ENCODE measurements around the gene SNRNP40. TPM values are rescaled to one million over a fixed set of nuclear protein-coding genes. Genes with fewer than 3 reads are reported as not detected.

SNRNP40 gene
- total RNA-seq: 44.9 and 49.6 TPM in 2 replicates
- long read RNA-seq, transcript SNRNP40-201 (10 exons, 1,597 nt): major isoform, 368 of 377 reads
- long read RNA-seq, partial matches to known transcripts: 3 of 377 reads
- long read RNA-seq, other reads (novel, unspliced or antisense): 6 of 377 reads

DNA sequence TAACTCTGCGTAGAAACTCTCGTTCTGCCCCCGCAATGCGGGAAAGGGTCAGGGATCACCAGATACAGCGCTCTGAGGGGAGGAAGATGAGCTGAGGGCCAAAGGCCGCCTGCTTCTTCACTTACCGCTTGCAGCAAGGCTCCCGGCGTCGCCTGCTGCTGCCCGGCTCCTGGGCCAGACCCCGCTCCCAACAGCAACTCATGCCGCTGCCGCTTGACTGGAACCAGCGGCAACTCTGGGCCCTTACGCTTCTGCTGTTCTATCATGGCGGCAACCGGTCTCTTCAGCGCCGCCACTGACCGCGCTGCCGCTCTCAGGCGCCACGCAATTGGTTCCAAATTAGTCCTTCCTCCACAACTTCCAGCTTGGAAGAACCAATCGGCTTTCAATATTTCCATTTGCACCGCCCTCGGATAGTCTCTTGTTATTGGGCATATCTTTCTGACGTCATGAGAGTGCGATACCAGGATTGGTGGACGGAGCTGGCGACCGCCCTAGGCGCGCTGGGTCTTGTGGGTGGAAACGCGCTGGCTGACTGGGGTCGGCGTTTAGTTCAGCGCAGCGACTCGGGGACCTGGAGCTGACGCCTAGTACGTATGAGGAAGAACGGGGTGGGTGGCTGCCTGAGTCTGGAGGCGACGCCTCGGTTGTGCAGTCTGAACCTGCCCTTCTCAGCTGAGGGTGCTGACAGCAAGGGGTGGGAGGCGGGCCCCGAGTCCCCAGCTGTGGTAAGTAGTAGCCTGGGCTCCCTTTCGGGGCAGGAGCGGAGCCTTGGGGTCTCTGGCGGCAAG is at the start of gene SNRNP40, which contains the start of gene ZCCHC17:
Gene SNRNP40, minus strand, starts transcription at position 303 of the 791 bp plus-strand sequence. Its CDS starts 37 bp downstream, at position 266.
Gene ZCCHC17, plus strand, starts transcription at position 547 of the 791 bp plus-strand sequence. CDS start 13,067 bp downstream, outside the sequence.
- Mint-ChIP-seq H3K27ac (ENCODE audit: unreplicated experiment) (no peak within 1 kb of the TSS), H3K36me3 (ENCODE audit: unreplicated experiment) (peaks cover 14% of the 10 kb centered on the region), H3K27me3 (ENCODE audit: unreplicated experiment) (no peaks in the 10 kb centered on the region), H3K4me3 (ENCODE audit: unreplicated experiment) (no peak within 1 kb of the TSS), H3K9me3 (ENCODE audit: unreplicated experiment) (no peaks in the 10 kb centered on the region), H3K4me1 (ENCODE audit: unreplicated experiment) (peaks cover 13% of the 10 kb centered on the region)
- DNase-seq (ENCODE audit: extremely low spot score, unreplicated experiment): peak; percentile 97
- TF ChIP-seq, protein P1, sequence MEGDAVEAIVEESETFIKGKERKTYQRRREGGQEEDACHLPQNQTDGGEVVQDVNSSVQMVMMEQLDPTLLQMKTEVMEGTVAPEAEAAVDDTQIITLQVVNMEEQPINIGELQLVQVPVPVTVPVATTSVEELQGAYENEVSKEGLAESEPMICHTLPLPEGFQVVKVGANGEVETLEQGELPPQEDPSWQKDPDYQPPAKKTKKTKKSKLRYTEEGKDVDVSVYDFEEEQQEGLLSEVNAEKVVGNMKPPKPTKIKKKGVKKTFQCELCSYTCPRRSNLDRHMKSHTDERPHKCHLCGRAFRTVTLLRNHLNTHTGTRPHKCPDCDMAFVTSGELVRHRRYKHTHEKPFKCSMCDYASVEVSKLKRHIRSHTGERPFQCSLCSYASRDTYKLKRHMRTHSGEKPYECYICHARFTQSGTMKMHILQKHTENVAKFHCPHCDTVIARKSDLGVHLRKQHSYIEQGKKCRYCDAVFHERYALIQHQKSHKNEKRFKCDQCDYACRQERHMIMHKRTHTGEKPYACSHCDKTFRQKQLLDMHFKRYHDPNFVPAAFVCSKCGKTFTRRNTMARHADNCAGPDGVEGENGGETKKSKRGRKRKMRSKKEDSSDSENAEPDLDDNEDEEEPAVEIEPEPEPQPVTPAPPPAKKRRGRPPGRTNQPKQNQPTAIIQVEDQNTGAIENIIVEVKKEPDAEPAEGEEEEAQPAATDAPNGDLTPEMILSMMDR (IDR thresholded peaks at IDR 0.05): peak; percentile 19

DNA sequence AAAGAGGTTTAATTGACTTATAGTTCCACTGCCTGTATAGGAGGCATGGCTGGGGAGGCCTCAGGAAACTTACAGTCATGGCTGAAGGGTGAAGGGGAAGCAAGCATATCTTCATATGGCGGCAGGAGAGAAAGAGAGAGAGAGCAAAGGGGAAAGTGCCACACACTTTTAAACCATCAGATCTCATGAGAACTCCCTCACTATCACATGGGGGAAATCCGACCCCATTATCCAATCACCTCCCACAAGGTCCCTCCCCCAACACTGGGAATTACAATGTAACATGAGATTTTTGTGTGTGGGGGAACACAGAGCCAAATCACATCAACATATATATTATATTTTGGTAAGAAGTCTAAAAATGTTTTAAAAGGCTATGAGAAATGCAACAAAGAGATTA is 49.0 kb upstream of the SNRNP40 start:
- H3K27ac Mint-ChIP-seq (ENCODE audit: unreplicated experiment): no peak overlapping the region
- no peaks in the 10 kb centered on the region for H3K4me1 Mint-ChIP-seq (ENCODE audit: unreplicated experiment)
- H3K36me3 Mint-ChIP-seq (ENCODE audit: unreplicated experiment): peaks cover 16% of the 10 kb centered on the region
- TF ChIP-seq, protein P1 (IDR thresholded peaks at IDR 0.05): no peak
- no peak for DNase-seq (ENCODE audit: extremely low spot score, unreplicated experiment)
- no peaks in the 10 kb centered on the region for H3K9me3 Mint-ChIP-seq (ENCODE audit: unreplicated experiment)
- no peaks in the 10 kb centered on the region for H3K27me3 Mint-ChIP-seq (ENCODE audit: unreplicated experiment)
- no peak overlapping the region for H3K4me3 Mint-ChIP-seq (ENCODE audit: unreplicated experiment)

DNA sequence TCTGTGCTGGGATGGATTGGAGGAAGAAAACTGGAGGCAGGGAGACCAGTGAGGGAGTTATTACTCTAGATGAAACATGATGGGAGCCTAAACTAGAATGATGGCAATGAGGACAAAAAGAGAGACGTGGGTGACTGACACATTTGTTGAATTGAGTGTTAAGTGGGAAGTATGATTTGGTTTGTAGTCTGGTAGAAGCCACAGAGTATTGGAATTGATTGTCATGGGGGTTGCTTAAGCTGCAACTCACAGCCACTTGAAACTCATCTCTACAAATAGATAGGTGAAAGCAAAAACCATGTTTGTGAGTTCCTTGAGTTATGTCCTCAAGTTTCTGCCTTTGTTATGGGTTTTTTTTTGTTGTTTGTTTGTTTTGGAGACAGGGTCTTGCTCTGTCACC is 47.9 kb upstream of the SNRNP40 start:
- no peaks in the 10 kb centered on the region for H3K4me1 Mint-ChIP-seq (ENCODE audit: unreplicated experiment)
- peaks cover 14% of the 10 kb centered on the region for H3K36me3 Mint-ChIP-seq (ENCODE audit: unreplicated experiment)
- no peak overlapping the region for H3K27ac Mint-ChIP-seq (ENCODE audit: unreplicated experiment)
- DNase-seq (ENCODE audit: extremely low spot score, unreplicated experiment): no peak
- H3K4me3 Mint-ChIP-seq (ENCODE audit: unreplicated experiment): no peak overlapping the region
- no peaks in the 10 kb centered on the region for H3K9me3 Mint-ChIP-seq (ENCODE audit: unreplicated experiment)
- TF ChIP-seq, protein P1 (IDR thresholded peaks at IDR 0.05): no peak
- H3K27me3 Mint-ChIP-seq (ENCODE audit: unreplicated experiment): no peaks in the 10 kb centered on the region

DNA sequence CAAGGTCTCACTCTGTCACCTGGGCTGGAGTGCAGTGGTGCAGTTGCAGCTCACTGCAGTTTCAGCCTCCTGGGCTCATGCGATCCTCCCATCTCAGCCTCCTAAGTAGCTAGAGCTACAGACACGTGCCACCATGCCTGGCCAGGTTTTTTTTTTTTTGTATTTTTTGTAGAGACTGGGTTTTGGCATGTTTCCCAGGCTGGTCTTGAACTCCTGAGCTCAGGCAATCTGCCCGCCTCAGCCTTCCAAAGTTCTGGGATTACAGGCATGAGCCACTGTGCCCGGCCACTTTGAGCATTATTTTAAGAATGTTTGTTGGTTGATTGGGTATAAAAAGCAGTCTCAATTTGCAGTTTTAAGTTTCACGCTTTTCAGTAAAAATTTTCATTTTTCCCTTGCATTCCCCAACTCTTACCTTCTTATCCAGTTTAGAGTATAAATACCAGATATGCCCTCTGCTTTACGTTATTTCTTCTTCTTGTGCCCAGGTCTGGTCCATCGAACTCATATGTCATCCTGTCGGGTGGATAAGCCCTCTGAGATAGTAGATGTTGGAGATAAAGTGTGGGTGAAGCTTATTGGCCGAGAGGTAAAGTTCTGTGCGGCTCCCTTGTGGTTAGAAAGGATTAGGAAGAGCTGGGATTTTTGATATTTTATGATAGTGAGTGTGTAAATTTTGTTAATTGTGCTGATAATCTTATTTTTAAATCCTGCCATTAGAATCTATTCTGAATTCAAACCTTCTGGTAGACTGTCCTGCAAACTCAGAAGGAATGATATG is 40.3 kb upstream of the SNRNP40 start:
- TF ChIP-seq, protein P1 (IDR thresholded peaks at IDR 0.05): no peak
- Mint-ChIP-seq H3K27me3 (ENCODE audit: unreplicated experiment) (no peaks in the 10 kb centered on the region), H3K27ac (ENCODE audit: unreplicated experiment) (no peak overlapping the region), H3K36me3 (ENCODE audit: unreplicated experiment) (peaks cover 12% of the 10 kb centered on the region), H3K4me1 (ENCODE audit: unreplicated experiment) (no peaks in the 10 kb centered on the region), H3K9me3 (ENCODE audit: unreplicated experiment) (no peaks in the 10 kb centered on the region), H3K4me3 (ENCODE audit: unreplicated experiment) (no peak overlapping the region)
- DNase-seq (ENCODE audit: extremely low spot score, unreplicated experiment): no peak
